ENCODE data around the gene CPNE2.
"Not testable (repeated sequence)": the region's sequence is repeated elsewhere in the genome, so short reads cannot be mapped to it uniquely, and the experiment has no call there.

CPNE2 gene

GRCh38 chr16:57062329-57062728 lies 30.1 kb upstream of the CPNE2 start:
- no peak for ATAC-seq (ENCODE audit: insufficient read depth, low read depth)
- no peak overlapping the region for H3K9ac ChIP-seq (ENCODE audit: low read depth, low read length)
- H3K79me2 ChIP-seq (ENCODE audit: insufficient read depth, low read length), result no peaks in the 10 kb centered on the region
- H3K4me1 ChIP-seq (ENCODE audit: insufficient read depth, low read length), result no peaks in the 10 kb centered on the region
- no peaks in the 10 kb centered on the region for H3K27me3 ChIP-seq (ENCODE audit: insufficient read depth, low read length, poor library complexity)
- H3K4me3 ChIP-seq (ENCODE audit: low read depth in 1 of 2, low read length in 2 of 2), result no peak overlapping the region
- H3K4me2 ChIP-seq (ENCODE audit: insufficient read depth, low read length), result no peak overlapping the region
- TF ChIP-seq EZH2 (IDR thresholded peaks at IDR 0.05; ENCODE audit: borderline replicate concordance, low read depth, low read length, severe bottlenecking) (no peak), CTCF (IDR thresholded peaks at IDR 0.05; ENCODE audit: borderline replicate concordance, extremely low read depth, low read length, poor library complexity, severe bottlenecking) (no peak)
- DNase-seq, result no peak
- H3K9me3 ChIP-seq (ENCODE audit: insufficient read depth, low read length, severe bottlenecking), result no peaks in the 10 kb centered on the region
- no peaks in the 10 kb centered on the region for H4K20me1 ChIP-seq (ENCODE audit: insufficient read depth, low read length)
- no peak overlapping the region for H3K27ac ChIP-seq (ENCODE audit: low read length)
- H2AFZ ChIP-seq (ENCODE audit: low read depth, low read length), result no peak overlapping the region
- no peaks in the 10 kb centered on the region for H3K36me3 ChIP-seq (ENCODE audit: insufficient read depth, low read length)

GRCh38 chr16:57063189-57063588 lies 29.2 kb upstream of the CPNE2 start:
- H3K4me1 ChIP-seq (ENCODE audit: insufficient read depth, low read length); H3K36me3 ChIP-seq (ENCODE audit: insufficient read depth, low read length); DNase-seq; H3K27me3 ChIP-seq (ENCODE audit: insufficient read depth, low read length, poor library complexity); H2AFZ ChIP-seq (ENCODE audit: low read depth, low read length); H3K4me3 ChIP-seq (ENCODE audit: low read depth in 1 of 2, low read length in 2 of 2); H3K27ac ChIP-seq (ENCODE audit: low read length); H3K9ac ChIP-seq (ENCODE audit: low read depth, low read length); H3K79me2 ChIP-seq (ENCODE audit: insufficient read depth, low read length); H3K9me3 ChIP-seq (ENCODE audit: insufficient read depth, low read length, severe bottlenecking); H3K4me2 ChIP-seq (ENCODE audit: insufficient read depth, low read length); ATAC-seq (ENCODE audit: insufficient read depth, low read depth); H4K20me1 ChIP-seq (ENCODE audit: insufficient read depth, low read length): not testable (repeated sequence)

- no peak for ATAC-seq (ENCODE audit: insufficient read depth, low read depth)
- Histone ChIP-seq H3K4me3 (ENCODE audit: low read depth in 1 of 2, low read length in 2 of 2) (no peak overlapping the region), H3K27me3 (ENCODE audit: insufficient read depth, low read length, poor library complexity) (no peaks in the 10 kb centered on the region), H3K79me2 (ENCODE audit: insufficient read depth, low read length) (no peaks in the 10 kb centered on the region), H3K4me1 (ENCODE audit: insufficient read depth, low read length) (no peaks in the 10 kb centered on the region), H3K4me2 (ENCODE audit: insufficient read depth, low read length) (no peak overlapping the region), H3K27ac (ENCODE audit: low read length) (no peak overlapping the region), H3K9ac (ENCODE audit: low read depth, low read length) (no peak overlapping the region), H3K9me3 (ENCODE audit: insufficient read depth, low read length, severe bottlenecking) (no peaks in the 10 kb centered on the region), H3K36me3 (ENCODE audit: insufficient read depth, low read length) (no peaks in the 10 kb centered on the region), H2AFZ (ENCODE audit: low read depth, low read length) (no peak overlapping the region), H4K20me1 (ENCODE audit: insufficient read depth, low read length) (no peaks in the 10 kb centered on the region)
- DNase-seq, result no peak
- no peak for TF ChIP-seq EZH2 (IDR thresholded peaks at IDR 0.05; ENCODE audit: borderline replicate concordance, low read depth, low read length, severe bottlenecking)
- no peak for TF ChIP-seq CTCF (IDR thresholded peaks at IDR 0.05; ENCODE audit: borderline replicate concordance, extremely low read depth, low read length, poor library complexity, severe bottlenecking)
Measured at GRCh38 chr16:57064995-57065394, 27.4 kb upstream of the CPNE2 start.

- H3K9ac ChIP-seq (ENCODE audit: low read depth, low read length), result no peak overlapping the region
- no peak for ATAC-seq (ENCODE audit: insufficient read depth, low read depth)
Measured at GRCh38 chr16:57066625-57067024, 25.8 kb upstream of the CPNE2 start.

More at GRCh38 chr16:57066625-57067024, 25.8 kb upstream of the CPNE2 start:
- H3K36me3 ChIP-seq (ENCODE audit: insufficient read depth, low read length), result no peaks in the 10 kb centered on the region
- H2AFZ ChIP-seq (ENCODE audit: low read depth, low read length), result no peak overlapping the region
- TF ChIP-seq CTCF (IDR thresholded peaks at IDR 0.05; ENCODE audit: borderline replicate concordance, extremely low read depth, low read length, poor library complexity, severe bottlenecking), result no peak
- no peak for TF ChIP-seq EZH2 (IDR thresholded peaks at IDR 0.05; ENCODE audit: borderline replicate concordance, low read depth, low read length, severe bottlenecking)
- no peak overlapping the region for H3K4me2 ChIP-seq (ENCODE audit: insufficient read depth, low read length)
- DNase-seq, result no peak
- no peaks in the 10 kb centered on the region for H3K79me2 ChIP-seq (ENCODE audit: insufficient read depth, low read length)
- H3K27me3 ChIP-seq (ENCODE audit: insufficient read depth, low read length, poor library complexity), result no peaks in the 10 kb centered on the region
- H4K20me1 ChIP-seq (ENCODE audit: insufficient read depth, low read length), result no peaks in the 10 kb centered on the region
- no peaks in the 10 kb centered on the region for H3K4me1 ChIP-seq (ENCODE audit: insufficient read depth, low read length)
- H3K4me3 ChIP-seq (ENCODE audit: low read depth in 1 of 2, low read length in 2 of 2), result no peak overlapping the region
- H3K27ac ChIP-seq (ENCODE audit: low read length), result no peak overlapping the region
- H3K9me3 ChIP-seq (ENCODE audit: insufficient read depth, low read length, severe bottlenecking), result no peaks in the 10 kb centered on the region

Data from DND-41 (cell line).